ENCODE results near the gene AIMP1.

GRCh38 chr4:106385853-106386393 lies 69.6 kb downstream of the AIMP1 start:
- no peak for TF ChIP-seq REST (IDR thresholded peaks at IDR 0.05; ENCODE audit: insufficient read depth in 1 of 2, low read depth in 2 of 2, low read length in 1 of 2)
- no peak for TF ChIP-seq CTCF (IDR thresholded peaks at IDR 0.05)
- no peak for TF ChIP-seq POLR2AphosphoS5 (IDR thresholded peaks at IDR 0.05; ENCODE audit: low read depth, low read length)
